Measurements from ENCODE around the gene CHRNB1. TPM values are rescaled to one million over a fixed set of nuclear protein-coding genes. Genes with fewer than 3 reads are reported as not detected.

CHRNB1 gene
- total and polyA plus RNA-seq, 2 experiments from 2014 or later: 11.1 to 11.2 TPM

DNA sequence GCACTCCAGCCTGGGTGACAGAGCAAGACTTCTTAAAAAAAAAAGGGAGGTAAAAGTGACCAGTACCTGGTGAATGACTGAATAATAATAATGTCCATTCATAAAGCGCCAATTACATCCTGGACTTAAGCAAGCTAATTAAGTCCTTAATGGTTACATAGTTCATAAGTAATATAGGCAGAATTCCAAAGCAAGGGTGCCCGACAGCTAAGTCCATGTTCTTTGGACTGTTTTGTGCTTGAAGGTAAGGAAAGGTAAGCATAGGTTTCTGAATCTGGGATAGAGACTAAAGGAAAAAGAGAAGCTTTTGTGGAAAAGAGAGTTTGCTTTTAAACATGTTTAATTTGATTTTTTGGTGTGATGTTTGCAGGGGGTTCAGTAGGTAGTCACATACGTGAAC, 49.1 kb downstream of the CHRNB1 start (continued):
- TF ChIP-seq, protein P1, sequence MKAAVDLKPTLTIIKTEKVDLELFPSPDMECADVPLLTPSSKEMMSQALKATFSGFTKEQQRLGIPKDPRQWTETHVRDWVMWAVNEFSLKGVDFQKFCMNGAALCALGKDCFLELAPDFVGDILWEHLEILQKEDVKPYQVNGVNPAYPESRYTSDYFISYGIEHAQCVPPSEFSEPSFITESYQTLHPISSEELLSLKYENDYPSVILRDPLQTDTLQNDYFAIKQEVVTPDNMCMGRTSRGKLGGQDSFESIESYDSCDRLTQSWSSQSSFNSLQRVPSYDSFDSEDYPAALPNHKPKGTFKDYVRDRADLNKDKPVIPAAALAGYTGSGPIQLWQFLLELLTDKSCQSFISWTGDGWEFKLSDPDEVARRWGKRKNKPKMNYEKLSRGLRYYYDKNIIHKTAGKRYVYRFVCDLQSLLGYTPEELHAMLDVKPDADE (IDR thresholded peaks at IDR 0.05): no peak
- TF ChIP-seq NANOG (IDR thresholded peaks at IDR 0.05; ENCODE audit: borderline replicate concordance) (no peak), JUNB (IDR thresholded peaks at IDR 0.05; ENCODE audit: unreplicated experiment) (no peak), EZH2phosphoT487 (IDR thresholded peaks at IDR 0.05; ENCODE audit: unreplicated experiment) (no peak)
- TF ChIP-seq, protein P2, sequence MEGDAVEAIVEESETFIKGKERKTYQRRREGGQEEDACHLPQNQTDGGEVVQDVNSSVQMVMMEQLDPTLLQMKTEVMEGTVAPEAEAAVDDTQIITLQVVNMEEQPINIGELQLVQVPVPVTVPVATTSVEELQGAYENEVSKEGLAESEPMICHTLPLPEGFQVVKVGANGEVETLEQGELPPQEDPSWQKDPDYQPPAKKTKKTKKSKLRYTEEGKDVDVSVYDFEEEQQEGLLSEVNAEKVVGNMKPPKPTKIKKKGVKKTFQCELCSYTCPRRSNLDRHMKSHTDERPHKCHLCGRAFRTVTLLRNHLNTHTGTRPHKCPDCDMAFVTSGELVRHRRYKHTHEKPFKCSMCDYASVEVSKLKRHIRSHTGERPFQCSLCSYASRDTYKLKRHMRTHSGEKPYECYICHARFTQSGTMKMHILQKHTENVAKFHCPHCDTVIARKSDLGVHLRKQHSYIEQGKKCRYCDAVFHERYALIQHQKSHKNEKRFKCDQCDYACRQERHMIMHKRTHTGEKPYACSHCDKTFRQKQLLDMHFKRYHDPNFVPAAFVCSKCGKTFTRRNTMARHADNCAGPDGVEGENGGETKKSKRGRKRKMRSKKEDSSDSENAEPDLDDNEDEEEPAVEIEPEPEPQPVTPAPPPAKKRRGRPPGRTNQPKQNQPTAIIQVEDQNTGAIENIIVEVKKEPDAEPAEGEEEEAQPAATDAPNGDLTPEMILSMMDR (conservative IDR thresholded peaks at IDR 0.05; ENCODE audit: low read depth in 2 of 2): no peak
- TF ChIP-seq, protein P3, sequence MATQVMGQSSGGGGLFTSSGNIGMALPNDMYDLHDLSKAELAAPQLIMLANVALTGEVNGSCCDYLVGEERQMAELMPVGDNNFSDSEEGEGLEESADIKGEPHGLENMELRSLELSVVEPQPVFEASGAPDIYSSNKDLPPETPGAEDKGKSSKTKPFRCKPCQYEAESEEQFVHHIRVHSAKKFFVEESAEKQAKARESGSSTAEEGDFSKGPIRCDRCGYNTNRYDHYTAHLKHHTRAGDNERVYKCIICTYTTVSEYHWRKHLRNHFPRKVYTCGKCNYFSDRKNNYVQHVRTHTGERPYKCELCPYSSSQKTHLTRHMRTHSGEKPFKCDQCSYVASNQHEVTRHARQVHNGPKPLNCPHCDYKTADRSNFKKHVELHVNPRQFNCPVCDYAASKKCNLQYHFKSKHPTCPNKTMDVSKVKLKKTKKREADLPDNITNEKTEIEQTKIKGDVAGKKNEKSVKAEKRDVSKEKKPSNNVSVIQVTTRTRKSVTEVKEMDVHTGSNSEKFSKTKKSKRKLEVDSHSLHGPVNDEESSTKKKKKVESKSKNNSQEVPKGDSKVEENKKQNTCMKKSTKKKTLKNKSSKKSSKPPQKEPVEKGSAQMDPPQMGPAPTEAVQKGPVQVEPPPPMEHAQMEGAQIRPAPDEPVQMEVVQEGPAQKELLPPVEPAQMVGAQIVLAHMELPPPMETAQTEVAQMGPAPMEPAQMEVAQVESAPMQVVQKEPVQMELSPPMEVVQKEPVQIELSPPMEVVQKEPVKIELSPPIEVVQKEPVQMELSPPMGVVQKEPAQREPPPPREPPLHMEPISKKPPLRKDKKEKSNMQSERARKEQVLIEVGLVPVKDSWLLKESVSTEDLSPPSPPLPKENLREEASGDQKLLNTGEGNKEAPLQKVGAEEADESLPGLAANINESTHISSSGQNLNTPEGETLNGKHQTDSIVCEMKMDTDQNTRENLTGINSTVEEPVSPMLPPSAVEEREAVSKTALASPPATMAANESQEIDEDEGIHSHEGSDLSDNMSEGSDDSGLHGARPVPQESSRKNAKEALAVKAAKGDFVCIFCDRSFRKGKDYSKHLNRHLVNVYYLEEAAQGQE (IDR thresholded peaks at IDR 0.05; ENCODE audit: unreplicated experiment): no peak

DNA sequence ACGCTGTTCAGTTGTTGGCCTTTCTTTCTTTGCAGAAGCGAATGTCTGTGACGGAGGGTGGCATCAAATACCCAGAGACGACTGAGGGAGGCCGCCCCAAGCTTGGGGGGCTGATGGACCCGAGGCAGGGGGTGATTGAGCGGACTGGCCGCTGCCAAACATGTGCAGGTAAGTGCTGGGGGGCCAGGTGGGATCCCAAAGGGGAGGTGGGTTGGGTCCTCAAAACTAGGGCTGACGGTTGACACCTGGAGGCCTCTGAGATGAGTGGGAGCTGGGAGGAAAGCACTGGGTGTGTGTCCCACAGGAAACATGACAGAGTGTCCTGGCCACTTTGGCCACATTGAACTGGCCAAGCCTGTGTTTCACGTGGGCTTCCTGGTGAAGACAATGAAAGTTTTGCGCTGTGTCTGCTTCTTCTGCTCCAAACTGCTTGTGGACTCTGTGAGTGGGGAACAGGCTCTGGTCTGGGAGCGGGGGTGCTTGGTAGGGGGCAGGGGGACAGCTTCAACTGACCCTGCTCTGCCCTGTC, 51.1 kb downstream of the CHRNB1 start:
- no peaks in the 10 kb centered on the region for H3K27me3 ChIP-seq (ENCODE audit: insufficient read depth)
- no peak overlapping the region for H3K4me3 ChIP-seq
- H2AFZ ChIP-seq: no peak overlapping the region
- H3K9me2 ChIP-seq (ENCODE audit: insufficient read depth): no peaks in the 10 kb centered on the region
- no peak overlapping the region for H3K4me2 ChIP-seq
- no peak for ATAC-seq
- Mint-ChIP-seq H3K27ac (no peak overlapping the region), H3K9me3 (no peaks in the 10 kb centered on the region; the same call in 2 of the 3 replicates), H3K27me3 (ENCODE audit: insufficient read depth, low read depth, poor library complexity) (peaks cover 8% of the 10 kb centered on the region), H3K4me1 (peaks cover 6% of the 10 kb centered on the region; the same call in 2 of the 3 replicates), H3K4me3 (no peak overlapping the region), H3K36me3 (ENCODE audit: low read depth) (peaks cover 78% of the 10 kb centered on the region)
- H3K27ac ChIP-seq (ENCODE audit: low read depth): no peak overlapping the region
- H3K79me2 ChIP-seq (replicated peaks; ENCODE audit: insufficient read depth): peaks cover 50% of the 10 kb centered on the region
- H3K4me1 ChIP-seq (ENCODE audit: insufficient read depth): no peaks in the 10 kb centered on the region
- H3K36me3 ChIP-seq (ENCODE audit: insufficient read depth): peaks cover 25% of the 10 kb centered on the region
- H4K20me1 ChIP-seq (replicated peaks; ENCODE audit: insufficient read depth): peaks cover 27% of the 10 kb centered on the region
- H3F3A ChIP-seq (replicated peaks; ENCODE audit: low read depth): 0 out of 2 replicates have a peak, but pooled peaks cover 10% of the 10 kb centered on the region
- DNase-seq (ENCODE audit: low spot score): no peak
- TF ChIP-seq STAT1 (IDR thresholded peaks at IDR 0.05; ENCODE audit: unreplicated experiment): no peak
- no peak for TF ChIP-seq JUNB (IDR thresholded peaks at IDR 0.05; ENCODE audit: unreplicated experiment)
- no peak for TF ChIP-seq EZH2phosphoT487 (IDR thresholded peaks at IDR 0.05; ENCODE audit: unreplicated experiment)
- TF ChIP-seq, protein P4, sequence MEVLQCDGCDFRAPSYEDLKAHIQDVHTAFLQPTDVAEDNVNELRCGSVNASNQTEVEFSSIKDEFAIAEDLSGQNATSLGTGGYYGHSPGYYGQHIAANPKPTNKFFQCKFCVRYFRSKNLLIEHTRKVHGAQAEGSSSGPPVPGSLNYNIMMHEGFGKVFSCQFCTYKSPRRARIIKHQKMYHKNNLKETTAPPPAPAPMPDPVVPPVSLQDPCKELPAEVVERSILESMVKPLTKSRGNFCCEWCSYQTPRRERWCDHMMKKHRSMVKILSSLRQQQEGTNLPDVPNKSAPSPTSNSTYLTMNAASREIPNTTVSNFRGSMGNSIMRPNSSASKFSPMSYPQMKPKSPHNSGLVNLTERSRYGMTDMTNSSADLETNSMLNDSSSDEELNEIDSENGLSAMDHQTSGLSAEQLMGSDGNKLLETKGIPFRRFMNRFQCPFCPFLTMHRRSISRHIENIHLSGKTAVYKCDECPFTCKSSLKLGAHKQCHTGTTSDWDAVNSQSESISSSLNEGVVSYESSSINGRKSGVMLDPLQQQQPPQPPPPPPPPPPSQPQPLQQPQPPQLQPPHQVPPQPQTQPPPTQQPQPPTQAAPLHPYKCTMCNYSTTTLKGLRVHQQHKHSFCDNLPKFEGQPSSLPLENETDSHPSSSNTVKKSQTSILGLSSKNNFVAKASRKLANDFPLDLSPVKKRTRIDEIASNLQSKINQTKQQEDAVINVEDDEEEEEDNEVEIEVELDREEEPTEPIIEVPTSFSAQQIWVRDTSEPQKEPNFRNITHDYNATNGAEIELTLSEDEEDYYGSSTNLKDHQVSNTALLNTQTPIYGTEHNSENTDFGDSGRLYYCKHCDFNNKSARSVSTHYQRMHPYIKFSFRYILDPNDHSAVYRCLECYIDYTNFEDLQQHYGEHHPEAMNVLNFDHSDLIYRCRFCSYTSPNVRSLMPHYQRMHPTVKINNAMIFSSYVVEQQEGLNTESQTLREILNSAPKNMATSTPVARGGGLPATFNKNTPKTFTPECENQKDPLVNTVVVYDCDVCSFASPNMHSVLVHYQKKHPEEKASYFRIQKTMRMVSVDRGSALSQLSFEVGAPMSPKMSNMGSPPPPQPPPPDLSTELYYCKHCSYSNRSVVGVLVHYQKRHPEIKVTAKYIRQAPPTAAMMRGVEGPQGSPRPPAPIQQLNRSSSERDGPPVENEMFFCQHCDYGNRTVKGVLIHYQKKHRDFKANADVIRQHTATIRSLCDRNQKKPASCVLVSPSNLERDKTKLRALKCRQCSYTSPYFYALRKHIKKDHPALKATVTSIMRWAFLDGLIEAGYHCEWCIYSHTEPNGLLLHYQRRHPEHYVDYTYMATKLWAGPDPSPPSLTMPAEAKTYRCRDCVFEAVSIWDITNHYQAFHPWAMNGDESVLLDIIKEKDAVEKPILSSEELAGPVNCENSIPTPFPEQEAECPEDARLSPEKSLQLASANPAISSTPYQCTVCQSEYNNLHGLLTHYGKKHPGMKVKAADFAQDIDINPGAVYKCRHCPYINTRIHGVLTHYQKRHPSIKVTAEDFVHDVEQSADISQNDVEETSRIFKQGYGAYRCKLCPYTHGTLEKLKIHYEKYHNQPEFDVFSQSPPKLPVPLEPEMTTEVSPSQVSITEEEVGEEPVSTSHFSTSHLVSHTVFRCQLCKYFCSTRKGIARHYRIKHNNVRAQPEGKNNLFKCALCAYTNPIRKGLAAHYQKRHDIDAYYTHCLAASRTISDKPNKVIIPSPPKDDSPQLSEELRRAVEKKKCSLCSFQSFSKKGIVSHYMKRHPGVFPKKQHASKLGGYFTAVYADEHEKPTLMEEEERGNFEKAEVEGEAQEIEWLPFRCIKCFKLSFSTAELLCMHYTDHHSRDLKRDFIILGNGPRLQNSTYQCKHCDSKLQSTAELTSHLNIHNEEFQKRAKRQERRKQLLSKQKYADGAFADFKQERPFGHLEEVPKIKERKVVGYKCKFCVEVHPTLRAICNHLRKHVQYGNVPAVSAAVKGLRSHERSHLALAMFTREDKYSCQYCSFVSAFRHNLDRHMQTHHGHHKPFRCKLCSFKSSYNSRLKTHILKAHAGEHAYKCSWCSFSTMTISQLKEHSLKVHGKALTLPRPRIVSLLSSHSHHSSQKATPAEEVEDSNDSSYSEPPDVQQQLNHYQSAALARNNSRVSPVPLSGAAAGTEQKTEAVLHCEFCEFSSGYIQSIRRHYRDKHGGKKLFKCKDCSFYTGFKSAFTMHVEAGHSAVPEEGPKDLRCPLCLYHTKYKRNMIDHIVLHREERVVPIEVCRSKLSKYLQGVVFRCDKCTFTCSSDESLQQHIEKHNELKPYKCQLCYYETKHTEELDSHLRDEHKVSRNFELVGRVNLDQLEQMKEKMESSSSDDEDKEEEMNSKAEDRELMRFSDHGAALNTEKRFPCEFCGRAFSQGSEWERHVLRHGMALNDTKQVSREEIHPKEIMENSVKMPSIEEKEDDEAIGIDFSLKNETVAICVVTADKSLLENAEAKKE (CRISPR knock-in tag; IDR thresholded peaks at IDR 0.05): no peak
- TF ChIP-seq, protein P1 (IDR thresholded peaks at IDR 0.05): no peak
- no peak for TF ChIP-seq POLR2AphosphoS5 (IDR thresholded peaks at IDR 0.05; ENCODE audit: low read depth)
- TF ChIP-seq EZH2 (IDR thresholded peaks at IDR 0.05; ENCODE audit: low read depth, unreplicated experiment): no peak

All from GM23338 (cell line).